ENCODE results near the gene TSEN34. TPM values are rescaled to one million over a fixed set of nuclear protein-coding genes. Genes with fewer than 3 reads are reported as not detected.

TSEN34 gene
- total RNA-seq, 2 experiments from 2014 or later: 8.4 to 8.6 TPM

GRCh38 chr19:54207676-54207982 is 16.5 kb downstream of the TSEN34 start:
- Histone ChIP-seq H3K9me3 (ENCODE audit: control insufficient read depth in 1 of 2, insufficient read depth in 1 of 2, low read length in 2 of 2) (no peaks in the 10 kb centered on the region), H3K36me3 (ENCODE audit: insufficient read depth, low read length) (peaks cover 54% of the 10 kb centered on the region), H3K4me1 (ENCODE audit: insufficient read depth, low read length) (peaks cover 87% of the 10 kb centered on the region), H3K4me3 (ENCODE audit: low read length) (no peak overlapping the region), H3K27me3 (ENCODE audit: control insufficient read depth in 1 of 2, insufficient read depth in 2 of 2, low read length in 2 of 2) (no peaks in the 10 kb centered on the region), H3K27ac (ENCODE audit: low read depth in 1 of 2, low read length in 2 of 2) (peak overlapping the region in 1 of 2 donors; percentile 63)
- TF ChIP-seq CTCF (IDR thresholded peaks at IDR 0.05): no peak
- no peak for DNase-seq
- ATAC-seq (ENCODE audit: poor library complexity): no peak
- H3K9me3 Mint-ChIP-seq: no peaks in the 10 kb centered on the region
- H3K36me3 Mint-ChIP-seq (ENCODE audit: low read depth): peaks cover 60% of the 10 kb centered on the region
- H3K27ac Mint-ChIP-seq: peak overlapping the region; percentile 84
- CTCF ChIA-PET: no interaction called here
- no peaks in the 10 kb centered on the region for H3K27me3 Mint-ChIP-seq
- POLR2A ChIA-PET: interaction anchor here (0.7 to 8.7 kb wide), 4 partner anchors 8 to 171 kb away, joined by 3 to 75 read pairs (median 6); partner anchors contain the start of genes CNOT3, MBOAT7, RPS9 and TSEN34
- peak overlapping the region; percentile 67 for H3K4me3 Mint-ChIP-seq
- H3K4me1 Mint-ChIP-seq (ENCODE audit: low read depth): peaks cover 74% of the 10 kb centered on the region
- intact Hi-C loops (cut with DNase I, micrococcal nuclease): loop anchor here in 1 of 2 experiments (10.0 kb wide), 1 partner anchor 257 kb away; the partner anchor contains the start of gene LENG9

GRCh38 chr19:54207983-54208783 is 17.1 kb downstream of the TSEN34 start:
- H3K27ac Mint-ChIP-seq: peak overlapping the region; percentile 84
- H3K27me3 Mint-ChIP-seq: no peaks in the 10 kb centered on the region
- intact Hi-C loops (cut with DNase I, micrococcal nuclease): loop anchor here in 1 of 2 experiments (10.0 kb wide), 1 partner anchor 257 kb away; the partner anchor contains the start of gene LENG9
- peaks cover 82% of the 10 kb centered on the region for H3K4me1 ChIP-seq (ENCODE audit: insufficient read depth, low read length)
- H3K27me3 ChIP-seq (ENCODE audit: control insufficient read depth in 1 of 2, insufficient read depth in 2 of 2, low read length in 2 of 2): no peaks in the 10 kb centered on the region
- peak overlapping the region in 1 of 2 donors; percentile 63 for H3K27ac ChIP-seq (ENCODE audit: low read depth in 1 of 2, low read length in 2 of 2)
- peaks cover 49% of the 10 kb centered on the region for H3K36me3 ChIP-seq (ENCODE audit: insufficient read depth, low read length)
- H3K4me1 Mint-ChIP-seq (ENCODE audit: low read depth): peaks cover 68% of the 10 kb centered on the region
- CTCF ChIA-PET: no interaction called here
- no peak for TF ChIP-seq CTCF (IDR thresholded peaks at IDR 0.05)
- POLR2A ChIA-PET: interaction anchor here (0.7 to 8.7 kb wide), 6 partner anchors 8 to 170 kb away, joined by 3 to 75 read pairs (median 5); partner anchors contain the start of genes CNOT3, MBOAT7, PRPF31 and RPS9
- no peak overlapping the region for H3K4me3 ChIP-seq (ENCODE audit: low read length)
- peak in 6 of 14 experiments; percentile 19 to 82 (median 46) for DNase-seq
- ATAC-seq (ENCODE audit: poor library complexity): peak; percentile 5
- H3K9me3 Mint-ChIP-seq: no peaks in the 10 kb centered on the region
- no peaks in the 10 kb centered on the region for H3K9me3 ChIP-seq (ENCODE audit: control insufficient read depth in 1 of 2, insufficient read depth in 1 of 2, low read length in 2 of 2)
- H3K4me3 Mint-ChIP-seq: peak overlapping the region; percentile 67
- peaks cover 55% of the 10 kb centered on the region for H3K36me3 Mint-ChIP-seq (ENCODE audit: low read depth)

GRCh38 chr19:54208784-54209057 is 17.6 kb downstream of the TSEN34 start:
- DNase-seq (no peak), ATAC-seq (ENCODE audit: poor library complexity) (no peak)
- Mint-ChIP-seq H3K27ac (peak overlapping the region; percentile 84), H3K27me3 (no peaks in the 10 kb centered on the region), H3K9me3 (no peaks in the 10 kb centered on the region), H3K4me1 (ENCODE audit: low read depth) (peaks cover 64% of the 10 kb centered on the region), H3K36me3 (ENCODE audit: low read depth) (peaks cover 49% of the 10 kb centered on the region), H3K4me3 (peak overlapping the region; percentile 67)
- Histone ChIP-seq H3K4me1 (ENCODE audit: insufficient read depth, low read length) (peaks cover 77% of the 10 kb centered on the region), H3K27me3 (ENCODE audit: control insufficient read depth in 1 of 2, insufficient read depth in 2 of 2, low read length in 2 of 2) (no peaks in the 10 kb centered on the region), H3K36me3 (ENCODE audit: insufficient read depth, low read length) (peaks cover 43% of the 10 kb centered on the region), H3K9me3 (ENCODE audit: control insufficient read depth in 1 of 2, insufficient read depth in 1 of 2, low read length in 2 of 2) (no peaks in the 10 kb centered on the region), H3K4me3 (ENCODE audit: low read length) (no peak overlapping the region), H3K27ac (ENCODE audit: low read depth in 1 of 2, low read length in 2 of 2) (peak overlapping the region in 1 of 2 donors; percentile 14)
- POLR2A ChIA-PET: interaction anchor here (0.8 to 8.7 kb wide), 4 partner anchors 9 to 93 kb away, joined by 4 to 75 read pairs (median 6); partner anchors contain the start of genes MBOAT7, PRPF31, RPS9 and TFPT
- intact Hi-C loops (cut with DNase I, micrococcal nuclease): loop anchor here in 1 of 2 experiments (10.0 kb wide), 1 partner anchor 256 kb away; the partner anchor contains the start of gene LENG9
- CTCF ChIA-PET: no interaction called here
- TF ChIP-seq CTCF (IDR thresholded peaks at IDR 0.05): no peak

All from CD4-positive, alpha-beta T cell (primary cell).